Neuron (in vitro differentiated cells): Measurements from ENCODE around the gene CACNG4.
A peak's percentile ranks its signal among the peaks of the same experiment; 100 is the strongest.

ENCODE experiments used
- H2AFZ ChIP-seq: one replicate; pipeline ENCODE4 v1.6.1; 2013; ENCODE audit warnings: low read depth, mild to moderate bottlenecking, inconsistent platforms, low read length, moderate library complexity
- H3K27me3 ChIP-seq: one replicate; pipeline ENCODE4 v1.6.1; 2013; ENCODE audit warnings: low read length; ENCODE audit not compliant: insufficient read depth
- H3K36me3 ChIP-seq: one replicate; pipeline ENCODE4 v1.6.1; 2013; ENCODE audit warnings: low read length; ENCODE audit not compliant: insufficient read depth
- H3K4me1 ChIP-seq: one replicate; pipeline ENCODE4 v1.6.1; 2013; ENCODE audit warnings: low read length; ENCODE audit not compliant: insufficient read depth
- H3K4me3 ChIP-seq: 2 replicates; pipeline ENCODE4 v1.5.1; 2013; ENCODE audit warnings: mild to moderate bottlenecking, low read length, moderate library complexity
- H3K9me3 ChIP-seq: one replicate; pipeline ENCODE4 v1.6.1; 2013; ENCODE audit warnings: low read length

Gene CACNG4

GRCh38 chr17:66963909-66964771, at the start of gene CACNG4:
CACNG4 (plus strand) TSS chr17:66964707; CDS start chr17:66964912, 205 bp downstream.
- Histone ChIP-seq H3K4me3 (peak within 1 kb of the TSS; percentile 93), H3K4me1 (peaks cover 24% of the 10 kb centered on the region), H2AFZ (peak within 1 kb of the TSS; percentile 47), H3K27me3 (no peaks in the 10 kb centered on the region), H3K36me3 (peaks cover 12% of the 10 kb centered on the region), H3K9me3 (no peaks in the 10 kb centered on the region)

- Histone ChIP-seq H3K4me3 (no peak overlapping the region), H3K9me3 (no peaks in the 10 kb centered on the region), H2AFZ (no peak overlapping the region), H3K4me1 (peaks cover under 1% of the 10 kb centered on the region), H3K36me3 (no peaks in the 10 kb centered on the region), H3K27me3 (no peaks in the 10 kb centered on the region)
Measured at GRCh38 chr17:66915204-66915611, 49.3 kb upstream of the CACNG4 start.

- Histone ChIP-seq H3K9me3 (no peaks in the 10 kb centered on the region), H3K36me3 (no peaks in the 10 kb centered on the region), H3K4me1 (peaks cover 6% of the 10 kb centered on the region), H2AFZ (no peak overlapping the region), H3K27me3 (no peaks in the 10 kb centered on the region), H3K4me3 (no peak overlapping the region)
Measured at GRCh38 chr17:66915792-66916191, 48.7 kb upstream of the CACNG4 start.

- no peaks in the 10 kb centered on the region for H3K36me3 ChIP-seq
- H3K4me1 ChIP-seq: peaks cover 6% of the 10 kb centered on the region
- no peaks in the 10 kb centered on the region for H3K27me3 ChIP-seq
- H2AFZ ChIP-seq: no peak overlapping the region
- no peak overlapping the region for H3K4me3 ChIP-seq
- H3K9me3 ChIP-seq: no peaks in the 10 kb centered on the region
Measured at GRCh38 chr17:66916946-66917345, 47.6 kb upstream of the CACNG4 start.

- Histone ChIP-seq H3K27me3 (no peaks in the 10 kb centered on the region), H3K4me1 (peaks cover 6% of the 10 kb centered on the region), H3K36me3 (no peaks in the 10 kb centered on the region), H3K4me3 (no peak overlapping the region), H3K9me3 (no peaks in the 10 kb centered on the region), H2AFZ (no peak overlapping the region)
Measured at GRCh38 chr17:66918896-66919295, 45.6 kb upstream of the CACNG4 start.

- no peak overlapping the region for H3K4me3 ChIP-seq
- H3K27me3 ChIP-seq: no peaks in the 10 kb centered on the region
- no peak overlapping the region for H2AFZ ChIP-seq
- H3K4me1 ChIP-seq: peaks cover 6% of the 10 kb centered on the region
- no peaks in the 10 kb centered on the region for H3K36me3 ChIP-seq
- no peaks in the 10 kb centered on the region for H3K9me3 ChIP-seq
Measured at GRCh38 chr17:66920435-66920834, 44.1 kb upstream of the CACNG4 start.

- no peaks in the 10 kb centered on the region for H3K9me3 ChIP-seq
Measured at GRCh38 chr17:66920950-66921349, 43.6 kb upstream of the CACNG4 start.

GRCh38 chr17:66923886-66924285, 40.6 kb upstream of the CACNG4 start:
- Histone ChIP-seq H2AFZ (no peak overlapping the region), H3K27me3 (no peaks in the 10 kb centered on the region), H3K9me3 (no peaks in the 10 kb centered on the region), H3K4me3 (no peak overlapping the region), H3K4me1 (peaks cover 6% of the 10 kb centered on the region), H3K36me3 (no peaks in the 10 kb centered on the region)

More at GRCh38 chr17:66920950-66921349, 43.6 kb upstream of the CACNG4 start:
- no peaks in the 10 kb centered on the region for H3K27me3 ChIP-seq
- no peak overlapping the region for H3K4me3 ChIP-seq
- peaks cover 6% of the 10 kb centered on the region for H3K4me1 ChIP-seq
- no peaks in the 10 kb centered on the region for H3K36me3 ChIP-seq
- H2AFZ ChIP-seq: no peak overlapping the region

GRCh38 chr17:66925811-66926500, 38.6 kb upstream of the CACNG4 start:
- Histone ChIP-seq H3K4me3 (no peak overlapping the region), H3K4me1 (no peaks in the 10 kb centered on the region), H3K9me3 (no peaks in the 10 kb centered on the region), H3K36me3 (no peaks in the 10 kb centered on the region), H3K27me3 (no peaks in the 10 kb centered on the region), H2AFZ (no peak overlapping the region)

- no peaks in the 10 kb centered on the region for H3K27me3 ChIP-seq
- no peaks in the 10 kb centered on the region for H3K4me1 ChIP-seq
- no peak overlapping the region for H2AFZ ChIP-seq
- no peaks in the 10 kb centered on the region for H3K9me3 ChIP-seq
- H3K36me3 ChIP-seq: no peaks in the 10 kb centered on the region
- no peak overlapping the region for H3K4me3 ChIP-seq
Measured at GRCh38 chr17:66928949-66929348, 35.6 kb upstream of the CACNG4 start.

- H2AFZ ChIP-seq: no peak overlapping the region
- no peaks in the 10 kb centered on the region for H3K27me3 ChIP-seq
- no peaks in the 10 kb centered on the region for H3K36me3 ChIP-seq
- H3K9me3 ChIP-seq: no peaks in the 10 kb centered on the region
- no peak overlapping the region for H3K4me3 ChIP-seq
- H3K4me1 ChIP-seq: no peaks in the 10 kb centered on the region
Measured at GRCh38 chr17:66929591-66929990, 34.9 kb upstream of the CACNG4 start.

- Histone ChIP-seq H3K36me3 (no peaks in the 10 kb centered on the region), H3K4me3 (no peak overlapping the region), H3K27me3 (no peaks in the 10 kb centered on the region), H3K9me3 (no peaks in the 10 kb centered on the region), H2AFZ (no peak overlapping the region), H3K4me1 (no peaks in the 10 kb centered on the region)
Measured at GRCh38 chr17:66930933-66931332, 33.6 kb upstream of the CACNG4 start.

GRCh38 chr17:66932311-66932710, 32.2 kb upstream of the CACNG4 start:
- Histone ChIP-seq H2AFZ (no peak overlapping the region), H3K27me3 (no peaks in the 10 kb centered on the region), H3K4me3 (no peak overlapping the region), H3K9me3 (peaks cover 3% of the 10 kb centered on the region), H3K4me1 (no peaks in the 10 kb centered on the region), H3K36me3 (no peaks in the 10 kb centered on the region)
